HUES64 (cell line): ENCODE results near the gene HECTD1.

Experiments used
- H3K27ac ChIP-seq: 2 replicates; pipeline ENCODE4 v1.7.0; 2013; ENCODE audit warnings: low read depth, low read length, inconsistent platforms
- H3K27me3 ChIP-seq: 2 replicates; pipeline ENCODE4 v1.6.1; 2013; ENCODE audit warnings: mild to moderate bottlenecking, low read length; ENCODE audit not compliant: insufficient read depth
- H3K36me3 ChIP-seq: 2 replicates; pipeline ENCODE4 v1.6.1; 2013; ENCODE audit warnings: mild to moderate bottlenecking, low read length; ENCODE audit not compliant: insufficient read depth
- H3K4me1 ChIP-seq: 2 replicates; pipeline ENCODE4 v1.6.1; 2013; ENCODE audit warnings: mild to moderate bottlenecking, low read length, moderate library complexity; ENCODE audit not compliant: insufficient read depth
- H3K4me3 ChIP-seq: 2 replicates; pipeline ENCODE4 v1.5.1; 2013; ENCODE audit warnings: mild to moderate bottlenecking, low read length, moderate library complexity
- H3K9ac ChIP-seq: 2 replicates; pipeline ENCODE4 v1.6.1; 2013; ENCODE audit warnings: mild to moderate bottlenecking, low read depth, low read length
- H3K9me3 ChIP-seq: 2 replicates; pipeline ENCODE4 v1.6.1; 2013; ENCODE audit warnings: low read depth, low read length; ENCODE audit not compliant: insufficient read depth
- WGBS: fragments of 150-250, 120-280 bp; methylation state at CpG from one replicate; pipeline ENCODE4 v1.1.7; 2013; ENCODE audit warnings: missing lambda C conversion rate; 5-methylcytosine and 5-hydroxymethylcytosine counted together

HECTD1 gene

DNA sequence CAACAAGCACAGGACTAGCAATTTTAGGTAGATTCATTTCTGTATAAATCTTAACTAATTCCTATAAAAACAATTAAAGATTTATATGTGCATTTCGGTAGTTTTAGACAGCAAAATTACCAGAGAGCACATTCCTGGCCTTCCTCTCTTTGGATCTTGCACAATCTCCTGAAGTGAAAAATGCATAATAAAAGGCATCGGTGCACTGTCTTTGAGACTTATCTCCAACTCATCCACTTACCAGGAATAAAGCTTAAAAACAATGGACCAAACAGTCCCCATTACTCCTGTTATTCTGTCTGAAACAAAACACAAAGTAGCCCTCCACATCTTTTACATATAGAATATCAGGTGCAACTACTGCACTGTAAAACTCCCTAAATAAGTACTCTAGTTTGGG, 69.3 kb downstream of the HECTD1 start:
- WGBS, result 96% methylated on average over 2 of the region's 2 CpGs
- Histone ChIP-seq H3K9me3 (no peaks in the 10 kb centered on the region), H3K4me3 (no peak overlapping the region), H3K9ac (no peak overlapping the region), H3K27ac (no peak overlapping the region), H3K36me3 (peaks cover 94% of the 10 kb centered on the region), H3K27me3 (no peaks in the 10 kb centered on the region), H3K4me1 (no peaks in the 10 kb centered on the region)

DNA sequence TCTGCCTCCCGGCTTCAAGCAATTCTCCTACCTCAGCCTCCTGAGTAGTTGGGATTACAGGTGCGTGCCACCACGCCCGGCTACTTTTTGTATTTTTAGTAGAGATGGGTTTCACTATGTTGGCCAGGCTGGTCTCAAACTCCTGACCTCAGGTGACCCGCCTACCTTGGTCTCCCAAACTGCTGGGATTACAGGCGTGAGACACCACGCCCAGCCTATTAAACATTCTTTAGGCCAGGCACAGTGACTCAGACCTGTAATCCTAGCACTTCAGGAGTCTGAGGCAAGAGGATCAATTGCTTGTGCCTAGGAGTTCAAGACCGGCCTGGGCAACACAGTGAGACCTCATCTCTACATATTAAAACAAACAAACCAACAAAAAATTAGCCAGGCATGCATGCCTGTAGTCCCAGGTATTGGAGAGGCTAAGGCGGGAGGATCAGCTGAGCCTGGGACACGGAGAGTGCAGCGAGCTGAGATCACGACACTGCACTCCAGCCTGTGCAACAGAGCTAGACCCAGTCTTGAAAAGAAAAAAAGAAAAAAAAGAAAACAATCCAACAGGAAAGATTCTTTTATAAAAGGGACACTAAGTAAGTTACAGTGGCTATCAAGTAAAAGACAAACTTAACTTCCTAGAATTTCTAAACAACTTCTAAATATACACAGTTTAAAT, 70.2 kb downstream of the HECTD1 start:
- 94% methylated on average over 12 of the region's 12 CpGs for WGBS
- H3K27me3 ChIP-seq, result no peaks in the 10 kb centered on the region
- H3K36me3 ChIP-seq, result peaks cover 95% of the 10 kb centered on the region
- H3K9ac ChIP-seq, result no peak overlapping the region
- H3K4me1 ChIP-seq, result no peaks in the 10 kb centered on the region
- H3K9me3 ChIP-seq, result no peaks in the 10 kb centered on the region
- no peak overlapping the region for H3K4me3 ChIP-seq
- H3K27ac ChIP-seq, result no peak overlapping the region

DNA sequence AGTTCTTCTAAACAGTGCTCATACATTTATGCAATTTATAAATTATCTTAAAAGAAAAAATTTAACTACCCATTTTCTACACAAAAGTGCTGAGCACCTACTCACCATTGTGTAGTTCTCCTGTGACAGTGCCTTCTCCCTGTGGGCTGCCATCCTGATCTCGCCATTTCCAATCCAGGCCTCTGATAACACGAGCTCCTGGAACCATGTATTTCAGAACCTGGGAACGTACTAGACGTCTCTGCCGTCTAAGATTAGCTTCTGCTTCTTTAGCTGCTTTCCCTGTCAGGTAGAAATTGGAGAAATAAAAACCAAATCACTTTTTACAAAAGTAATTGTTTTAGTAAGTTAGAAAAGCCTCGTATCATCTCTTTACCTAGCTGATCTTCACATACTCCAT, 74.5 kb downstream of the HECTD1 start:
- WGBS, result 97% methylated on average over 5 of the region's 6 CpGs
- no peaks in the 10 kb centered on the region for H3K27me3 ChIP-seq
- H3K9me3 ChIP-seq, result no peaks in the 10 kb centered on the region
- peaks cover 95% of the 10 kb centered on the region for H3K36me3 ChIP-seq
- no peaks in the 10 kb centered on the region for H3K4me1 ChIP-seq
- no peak overlapping the region for H3K4me3 ChIP-seq
- H3K27ac ChIP-seq, result no peak overlapping the region
- H3K9ac ChIP-seq, result no peak overlapping the region

DNA sequence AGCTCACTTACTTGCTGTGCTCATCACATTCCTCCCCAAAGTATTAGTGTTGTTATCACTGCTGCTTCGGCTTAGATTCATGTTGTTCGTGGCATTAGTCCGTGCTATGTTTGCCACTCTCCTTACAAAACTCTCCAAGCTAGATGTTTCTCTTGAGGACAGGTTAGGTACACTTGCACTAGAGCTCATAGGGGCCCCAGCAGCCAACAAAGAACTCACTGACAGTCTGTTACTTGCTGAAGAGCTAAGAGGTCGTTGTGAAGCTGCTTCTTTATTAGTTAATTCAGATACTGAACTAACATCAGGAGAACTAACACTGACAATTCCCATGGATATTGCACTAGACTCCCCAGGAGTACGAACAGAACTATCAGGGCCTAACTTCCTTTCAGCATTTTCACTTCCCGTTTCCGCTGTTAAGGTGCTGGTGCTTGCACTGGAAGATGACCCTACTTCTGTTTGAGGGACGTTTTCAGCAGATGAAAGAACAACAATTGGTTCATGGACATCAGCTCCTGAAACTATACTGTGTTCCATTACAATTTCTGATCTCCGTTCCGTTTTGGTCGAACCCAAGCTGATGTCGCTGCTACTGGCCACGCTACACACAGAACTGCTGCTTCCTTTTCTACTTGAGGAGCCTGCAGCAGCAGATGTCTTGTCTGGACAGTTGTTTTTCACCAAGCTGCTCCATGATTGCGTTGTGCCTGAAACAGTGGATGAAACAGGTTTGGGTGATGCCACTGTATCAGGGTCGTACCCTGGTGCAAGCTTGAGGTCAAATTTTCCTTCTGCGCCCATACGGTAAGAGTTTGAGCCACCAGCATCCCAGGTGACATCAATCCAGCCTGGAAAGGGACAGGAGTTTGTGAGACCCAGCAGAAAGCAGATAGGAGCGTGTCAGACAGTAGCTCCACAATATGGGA, 78.7 kb downstream of the HECTD1 start:
- WGBS, result 95% methylated on average over 18 of the region's 18 CpGs
- Histone ChIP-seq H3K4me1 (peaks cover 7% of the 10 kb centered on the region), H3K9ac (no peak overlapping the region), H3K27me3 (no peaks in the 10 kb centered on the region), H3K36me3 (peaks cover 88% of the 10 kb centered on the region), H3K4me3 (no peak overlapping the region), H3K9me3 (no peaks in the 10 kb centered on the region), H3K27ac (no peak overlapping the region; the same call in 1 of the 2 replicates)

DNA sequence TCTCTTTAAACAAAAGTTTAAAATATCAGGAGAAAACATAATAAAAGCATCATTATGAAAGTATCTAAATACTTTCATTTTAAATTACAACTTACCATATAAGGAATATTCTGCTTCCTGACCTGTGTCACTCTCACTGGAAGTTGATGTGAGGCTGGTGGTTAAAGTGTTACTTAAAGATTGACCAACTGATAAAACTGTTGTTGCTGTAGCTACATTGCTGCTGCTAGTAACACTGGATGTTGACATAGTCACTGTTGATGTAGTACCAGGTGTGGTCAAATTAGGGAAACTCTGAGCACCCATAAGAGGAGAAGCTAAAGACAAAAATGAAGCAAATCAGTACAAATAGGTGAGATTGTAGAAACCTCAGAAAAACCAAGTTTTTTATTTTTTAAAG, 79.9 kb downstream of the HECTD1 start:
- Histone ChIP-seq H3K9ac (no peak overlapping the region), H3K4me3 (no peak overlapping the region), H3K4me1 (peaks cover 19% of the 10 kb centered on the region), H3K36me3 (peaks cover 87% of the 10 kb centered on the region), H3K27me3 (no peaks in the 10 kb centered on the region), H3K27ac (no peak overlapping the region), H3K9me3 (no peaks in the 10 kb centered on the region)

DNA sequence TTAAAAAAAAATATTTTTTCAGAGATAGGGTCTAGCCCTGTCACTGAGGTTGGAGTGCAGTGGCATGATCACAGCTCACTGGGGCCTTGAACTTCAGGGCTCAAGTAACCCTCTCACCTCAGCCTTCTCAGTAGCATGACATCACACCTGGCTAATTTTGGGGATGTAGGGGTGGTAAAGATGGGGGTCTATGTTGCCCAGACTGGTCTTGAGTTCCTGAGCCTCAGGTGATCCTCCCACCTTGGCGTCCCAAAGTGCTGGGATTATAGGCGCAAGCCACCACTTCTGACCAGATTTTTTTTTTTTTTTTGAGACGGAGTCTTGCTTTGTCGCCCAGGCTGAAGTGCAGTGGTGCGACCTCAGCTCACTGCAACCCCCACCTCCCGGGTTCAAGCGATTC, 80.9 kb downstream of the HECTD1 start:
- Histone ChIP-seq H3K4me1 (peaks cover 24% of the 10 kb centered on the region), H3K9ac (no peak overlapping the region), H3K36me3 (peaks cover 87% of the 10 kb centered on the region), H3K9me3 (no peaks in the 10 kb centered on the region), H3K4me3 (no peak overlapping the region), H3K27me3 (no peaks in the 10 kb centered on the region), H3K27ac (no peak overlapping the region)
- WGBS, result 94% methylated on average over 7 of the region's 7 CpGs

DNA sequence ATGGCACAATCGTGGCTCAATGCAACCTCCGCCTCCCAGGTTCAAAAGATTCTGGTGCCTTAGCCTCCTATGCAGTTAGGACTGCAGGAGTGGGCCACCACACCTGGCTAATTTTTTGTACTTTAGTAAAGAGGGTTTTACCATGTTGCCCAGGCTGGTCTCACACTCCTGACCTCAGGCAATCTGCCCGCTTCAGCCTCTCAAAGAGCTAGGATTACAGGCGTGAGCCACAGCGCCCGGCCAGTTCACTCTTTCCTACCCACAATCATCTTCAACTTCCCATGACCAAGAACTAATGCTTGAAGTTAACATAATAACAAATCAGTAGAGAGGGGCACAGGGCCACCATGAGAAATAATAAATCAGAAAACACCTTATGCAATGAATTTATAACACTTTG, 82.4 kb downstream of the HECTD1 start:
- Histone ChIP-seq H3K27me3 (no peaks in the 10 kb centered on the region), H3K4me1 (peaks cover 24% of the 10 kb centered on the region), H3K9ac (no peak overlapping the region), H3K27ac (no peak overlapping the region), H3K36me3 (peaks cover 87% of the 10 kb centered on the region), H3K9me3 (no peaks in the 10 kb centered on the region), H3K4me3 (no peak overlapping the region)
- WGBS, result 95% methylated on average over 6 of the region's 6 CpGs

DNA sequence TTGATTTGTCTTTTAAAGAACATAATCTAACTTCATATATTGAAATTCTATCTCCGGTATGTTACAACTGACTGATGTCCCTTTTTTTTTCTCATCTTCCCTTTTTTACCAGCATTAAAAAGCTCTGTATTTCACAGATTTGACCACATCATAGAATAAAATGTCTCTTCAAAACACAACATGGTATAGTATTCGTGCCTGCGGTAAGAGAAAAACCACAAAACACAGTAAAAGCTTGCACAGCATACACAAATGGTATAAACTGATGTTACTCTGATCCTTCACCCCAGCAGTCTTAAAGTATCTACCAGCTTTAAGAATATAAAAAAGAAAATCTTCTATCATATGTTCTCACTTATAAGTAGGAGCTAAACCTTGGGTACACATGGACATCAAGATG, 83.4 kb downstream of the HECTD1 start:
- Histone ChIP-seq H3K4me3 (no peak overlapping the region), H3K27me3 (no peaks in the 10 kb centered on the region), H3K27ac (peak overlapping the region; percentile 85; the same call in 1 of the 2 replicates), H3K36me3 (peaks cover 86% of the 10 kb centered on the region), H3K4me1 (peaks cover 24% of the 10 kb centered on the region), H3K9ac (no peak overlapping the region), H3K9me3 (no peaks in the 10 kb centered on the region)
- WGBS, result 95% methylated on average over 3 of the region's 3 CpGs

DNA sequence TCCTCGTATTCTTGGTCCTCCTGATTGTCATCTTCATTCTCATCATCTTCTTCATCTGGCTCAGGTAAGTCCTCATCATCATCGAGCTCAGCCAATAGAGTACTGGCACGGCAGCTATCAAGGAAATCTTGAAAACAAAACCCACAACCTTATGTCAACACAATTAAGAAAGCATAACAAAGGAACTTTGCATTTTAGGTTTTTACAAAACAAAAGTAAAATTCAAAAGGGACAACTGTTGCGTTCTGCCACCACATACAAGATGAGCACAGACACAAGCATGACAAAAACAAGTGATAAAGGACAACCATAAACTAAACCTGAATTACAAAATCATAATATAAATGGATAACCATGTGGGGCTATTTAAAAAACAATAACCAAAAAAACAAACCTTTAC, 84.7 kb downstream of the HECTD1 start:
- Histone ChIP-seq H3K9ac (no peak overlapping the region), H3K9me3 (no peaks in the 10 kb centered on the region), H3K27ac (peak overlapping the region; percentile 85; the same call in 1 of the 2 replicates), H3K36me3 (peaks cover 85% of the 10 kb centered on the region), H3K27me3 (no peaks in the 10 kb centered on the region), H3K4me1 (peaks cover 24% of the 10 kb centered on the region), H3K4me3 (no peak overlapping the region)
- 55% methylated on average over 4 of the region's 4 CpGs for WGBS

DNA sequence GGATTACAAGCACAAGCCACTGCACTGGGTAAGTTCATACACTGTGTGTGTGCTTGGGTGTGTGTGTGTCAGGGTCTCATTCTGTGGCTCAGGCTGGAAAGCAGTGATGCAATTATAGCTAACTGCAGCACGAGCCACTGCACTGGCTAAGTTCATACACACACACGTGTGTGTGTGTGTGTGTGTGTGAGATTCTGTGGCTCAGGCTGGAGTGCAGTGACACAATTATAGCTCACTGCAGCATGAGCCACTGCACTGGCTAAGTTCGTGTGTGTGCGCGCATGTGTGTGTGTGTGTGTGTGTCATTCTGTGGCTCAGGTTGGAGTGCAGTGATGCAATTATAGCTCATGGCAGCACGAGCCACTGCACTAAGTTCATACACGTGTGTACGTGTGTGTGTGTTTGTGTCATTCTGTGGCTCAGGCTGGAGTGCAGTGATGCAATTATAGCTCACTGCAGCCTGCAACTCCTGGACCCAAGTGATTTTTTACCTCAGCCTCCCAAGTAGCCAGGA, 85.4 kb downstream of the HECTD1 start:
- 94% methylated on average over 8 of the region's 8 CpGs for WGBS

DNA sequence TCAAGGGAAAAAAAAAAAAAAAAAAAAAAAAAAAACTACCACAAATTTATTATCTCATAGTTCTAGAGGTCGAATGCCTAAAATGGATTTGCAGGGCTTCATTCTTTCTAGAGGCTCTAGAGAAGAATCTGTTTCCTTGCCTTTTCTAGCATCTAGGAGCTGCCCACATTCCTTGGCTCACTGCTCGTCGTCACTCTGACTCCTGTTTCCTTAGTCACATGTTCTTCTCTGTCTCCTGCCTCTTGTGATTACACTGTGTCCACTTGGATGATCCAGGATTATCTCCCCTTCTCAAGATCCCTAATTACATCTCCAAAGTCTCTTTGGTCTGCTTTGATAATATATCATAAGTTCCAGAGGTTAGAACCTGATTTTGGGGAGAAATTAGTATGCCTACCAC, 88.7 kb downstream of the HECTD1 start:
- WGBS, result 92% methylated on average over 3 of the region's 3 CpGs
- H3K27ac ChIP-seq, result no peak overlapping the region
- H3K27me3 ChIP-seq, result no peaks in the 10 kb centered on the region
- H3K9ac ChIP-seq, result no peak overlapping the region
- peaks cover 18% of the 10 kb centered on the region for H3K4me1 ChIP-seq
- no peaks in the 10 kb centered on the region for H3K9me3 ChIP-seq
- H3K36me3 ChIP-seq, result peaks cover 97% of the 10 kb centered on the region
- no peak overlapping the region for H3K4me3 ChIP-seq

More for the DNA sequence above, 85.4 kb downstream of the HECTD1 start:
- Histone ChIP-seq H3K9ac (no peak overlapping the region), H3K27me3 (no peaks in the 10 kb centered on the region), H3K4me3 (no peak overlapping the region), H3K36me3 (peaks cover 85% of the 10 kb centered on the region), H3K9me3 (no peaks in the 10 kb centered on the region), H3K4me1 (peaks cover 24% of the 10 kb centered on the region), H3K27ac (peak overlapping the region; percentile 47; the same call in 1 of the 2 replicates)
